Hematopoietic multipotent progenitor cell treated with erythropoietin and hydrocortisone succinate and interleukin-3 and kit ligand, for 8 days (in vitro differentiated cells): ENCODE measurements around the gene PIEZO2.
A peak's percentile ranks its signal among the peaks of the same experiment; 100 is the strongest.

Experiments
- DNase-seq: peaks from one replicate; pipeline ENCODE4 v3.0.0-alpha.2; 2015

Gene PIEZO2

GRCh38 chr18:11024928-11025669 lies 124.3 kb downstream of the PIEZO2 start:
- no peak for DNase-seq

- no peak for DNase-seq
Measured at GRCh38 chr18:11021477-11021876, 127.9 kb downstream of the PIEZO2 start.

GRCh38 chr18:11020877-11021414 lies 128.4 kb downstream of the PIEZO2 start:
- no peak for DNase-seq

- no peak for DNase-seq
Measured at GRCh38 chr18:11020161-11020853, 129.1 kb downstream of the PIEZO2 start.

- no peak for DNase-seq
Measured at GRCh38 chr18:11019295-11020105, 129.9 kb downstream of the PIEZO2 start.

GRCh38 chr18:11009869-11010268 lies 139.5 kb downstream of the PIEZO2 start:
- DNase-seq = no peak

- DNase-seq = no peak
Measured at GRCh38 chr18:11009147-11009546, 140.2 kb downstream of the PIEZO2 start.

GRCh38 chr18:11008505-11008904 lies 140.9 kb downstream of the PIEZO2 start:
- no peak for DNase-seq

- no peak for DNase-seq
Measured at GRCh38 chr18:11005528-11005927, 143.8 kb downstream of the PIEZO2 start.

GRCh38 chr18:11004951-11005350 lies 144.4 kb downstream of the PIEZO2 start:
- no peak for DNase-seq

GRCh38 chr18:11004294-11004693 lies 145.1 kb downstream of the PIEZO2 start:
- DNase-seq = no peak

GRCh38 chr18:11002796-11003195 lies 146.6 kb downstream of the PIEZO2 start:
- DNase-seq = no peak

- no peak for DNase-seq
Measured at GRCh38 chr18:11002277-11002676, 147.1 kb downstream of the PIEZO2 start.

- DNase-seq = no peak
Measured at GRCh38 chr18:11000071-11000470, 149.3 kb downstream of the PIEZO2 start.

- no peak for DNase-seq
Measured at GRCh38 chr18:10997885-10998284, 151.5 kb downstream of the PIEZO2 start.

- DNase-seq = peak; percentile 59
Measured at GRCh38 chr18:10995550-10995949, 153.8 kb downstream of the PIEZO2 start.

GRCh38 chr18:10989486-10989885 lies 159.9 kb downstream of the PIEZO2 start:
- DNase-seq = no peak

GRCh38 chr18:10985689-10986088 lies 163.7 kb downstream of the PIEZO2 start:
- DNase-seq = no peak

- DNase-seq = no peak
Measured at GRCh38 chr18:10979411-10979810, 170.0 kb downstream of the PIEZO2 start.

GRCh38 chr18:10977042-10977441 lies 172.3 kb downstream of the PIEZO2 start:
- no peak for DNase-seq

GRCh38 chr18:10973567-10974203 lies 175.7 kb downstream of the PIEZO2 start:
- DNase-seq = peak; percentile 74

- peak; percentile 48 for DNase-seq
Measured at GRCh38 chr18:10971717-10972116, 177.7 kb downstream of the PIEZO2 start.

- DNase-seq = no peak
Measured at GRCh38 chr18:10965119-10965518, 184.2 kb downstream of the PIEZO2 start.
